ENCODE measurements around the gene LPCAT2. TPM values are rescaled to one million over a fixed set of nuclear protein-coding genes. Genes with fewer than 3 reads are reported as not detected.

Gene LPCAT2
- total and polyA plus RNA-seq, 2 of the 13 experiments (the other 11 are each of a cell fraction or from before 2014, with no cell fraction given) = 9.9 to 17.6 TPM

- Histone ChIP-seq H3K9ac (ENCODE audit: insufficient read depth, low read depth, low read length) (no peak overlapping the region), H3K4me3 (replicated peaks in 1 of 3; ENCODE audit: insufficient read depth in 1 of 3, low read depth in 2 of 3, low read length in 3 of 3) (no peak overlapping the region), H3K9me3 (ENCODE audit: low read length) (no peaks in the 10 kb centered on the region), H3K36me3 (replicated peaks in 1 of 2; ENCODE audit: control insufficient read depth in 1 of 2, insufficient read depth in 2 of 2, low read length in 2 of 2) (no peaks in the 10 kb centered on the region), H3K79me2 (ENCODE audit: insufficient read depth, low read length) (no peaks in the 10 kb centered on the region), H2AFZ (ENCODE audit: low read length) (no peak overlapping the region), H3K4me1 (ENCODE audit: insufficient read depth, low read length) (peaks cover 38% of the 10 kb centered on the region), H3K27me3 (ENCODE audit: control insufficient read depth in 1 of 2, insufficient read depth in 2 of 2, low read length in 2 of 2) (no peaks in the 10 kb centered on the region), H3K4me2 (ENCODE audit: low read depth, low read length) (no peak overlapping the region), H4K20me1 (ENCODE audit: insufficient read depth, low read length) (no peaks in the 10 kb centered on the region), H3K27ac (ENCODE audit: extremely low read length, insufficient read depth, low read length) (no peak overlapping the region)
- ChIA-PET CTCF (ENCODE audit: low intra/inter-chr PET ratio, low total read pairs) (no interaction called here), POLR2A (no interaction called here)
- intact Hi-C loops (cut with micrococcal nuclease; ENCODE audit: unreplicated experiment) (no loop called here), in situ Hi-C loops (cut with HindIII; ENCODE audit: extremely low pct_ligation_motif_present, low pct_unique_long_range_greater_than_20kb) (loop anchor here (5.0 kb wide), 1 partner anchor 141 kb away; no protein-coding TSS in a partner anchor)
- ATAC-seq (no peak), DNase-seq (ENCODE audit: low spot score) (no peak), FAIRE-seq (no peak)
- TF ChIP-seq CREM (IDR thresholded peaks at IDR 0.05) (no peak), CREM (CRISPR knock-in tag; IDR thresholded peaks at IDR 0.05) (no peak), ZBTB33 (CRISPR knock-in tag; IDR thresholded peaks at IDR 0.05) (peak; percentile 58; the same call in 1 of the 2 replicates), USF2 (IDR thresholded peaks at IDR 0.05; ENCODE audit: low read depth, low read length) (no peak), USF2 (CRISPR knock-in tag; IDR thresholded peaks at IDR 0.05; ENCODE audit: borderline replicate concordance) (peak; percentile 34; the same call in 1 of the 2 replicates), ZNF205 (CRISPR knock-in tag; IDR thresholded peaks at IDR 0.05) (no peak)
- WGBS (ENCODE audit: low lambda C conversion rate) = 39% methylated on average over 8 of the region's 8 CpGs
- BruUV-seq (replicated peaks) = no TSS peak
Observed at GRCh38 chr16:55496509-55497145, 12.2 kb upstream of the LPCAT2 start.

Data from HepG2 (cell line).